GM12878 (cell line): ENCODE data around the gene TBXAS1. TPM values are rescaled to one million over a fixed set of nuclear protein-coding genes. Genes with fewer than 3 reads are reported as not detected.

Source experiments
- ATAC-seq: fragments of 200-7000 bp; cut with Tn5 transposase; 3 replicates; pipeline ENCODE4 v1.9.1; 2020; ENCODE audit warnings: mild to moderate bottlenecking, moderate library complexity
- BruUV-seq: library from RNA; stranded (reverse); fragments of 400-500 nt; replicated peaks from 2 replicates; lab custom pipeline; 2021; lab: Mats Ljungman, UMichigan
- CTCF ChIA-PET: fragments of 300-600 bp; sonication (Branson Sonifier 250); formaldehyde crosslinking; extraction: SDS; loops from one replicate; lab custom pipeline; 2021; ENCODE audit warnings: inconsistent platforms; lab: Yijun Ruan, JAX
- POLR2A ChIA-PET: fragments of 350-600 bp; formaldehyde crosslinking; extraction: SDS; loops from one replicate; lab custom pipeline; 2021; ENCODE audit warnings: inconsistent platforms; lab: Charles Lee
- RAD21 ChIA-PET: fragments of 300-600 bp; sonication (Branson Sonifier 250); formaldehyde crosslinking; loops from one replicate; lab custom pipeline; 2023; ENCODE audit warnings: antibody characterized with exemption; ENCODE audit not compliant: unreplicated experiment; lab: Charles Lee
- SMC1A ChIA-PET: fragments of 300-600 bp; sonication (Branson Sonifier 250); formaldehyde crosslinking; loops from one replicate; lab custom pipeline; 2023; ENCODE audit not compliant: unreplicated experiment, uncharacterized antibody; lab: Charles Lee
- DNase-seq: peaks from one replicate; pipeline ENCODE4 v3.0.0-alpha.2; 2011; ENCODE audit warnings: low read depth, low spot score
- FAIRE-seq: peaks from 3 replicates; lab custom pipeline; 2011; peaks lifted over from hg19 to GRCh38; lab: Jason Lieb, UNC
- H2AFZ ChIP-seq: 2 replicates; pipeline ENCODE4 v1.6.0; 2011; ENCODE audit warnings: low read depth, low read length, control low read depth; ENCODE audit not compliant: control insufficient read depth
- H3K27ac ChIP-seq: 2 replicates; pipeline ENCODE4 v1.5.1; 2011; ENCODE audit warnings: control low read depth; ENCODE audit not compliant: control insufficient read depth, insufficient read depth
- H3K27me3 ChIP-seq, 2 experiments: replicated peaks in 1 of 2; 2 replicates each; pipeline versions ENCODE4 v1.6.0 to v1.6.1; 2011; ENCODE audit warnings: low read length in 1 of 2; ENCODE audit not compliant: control insufficient read depth in 2 of 2, insufficient read depth in 2 of 2
- H3K36me3 ChIP-seq, 2 experiments: 2 replicates each; pipeline ENCODE4 v1.5.1; 2011; ENCODE audit warnings: low read length in 1 of 2; ENCODE audit not compliant: control insufficient read depth in 2 of 2, insufficient read depth in 2 of 2
- H3K4me1 ChIP-seq: 2 replicates; pipeline ENCODE4 v1.6.1; 2011; ENCODE audit warnings: mild to moderate bottlenecking, low read length, moderate library complexity, mixed read lengths; ENCODE audit not compliant: control insufficient read depth, insufficient read depth
- H3K4me2 ChIP-seq: 2 replicates; pipeline ENCODE4 v1.6.0; 2011; ENCODE audit warnings: control low read depth; ENCODE audit not compliant: control insufficient read depth, insufficient read depth
- H3K4me3 ChIP-seq: fragments of 200-600 bp; sonication (generic); 2 replicates; pipeline ENCODE4 v1.5.1; 2016
- H3K79me2 ChIP-seq: 2 replicates; pipeline ENCODE4 v1.6.0; 2011; ENCODE audit warnings: low read length; ENCODE audit not compliant: control insufficient read depth, insufficient read depth
- H3K9ac ChIP-seq: 2 replicates; pipeline ENCODE4 v1.8.0; 2011; ENCODE audit warnings: low read length, control low read depth, mixed read lengths; ENCODE audit not compliant: control insufficient read depth, insufficient read depth
- H3K9me3 ChIP-seq: replicated peaks from 3 replicates; pipeline ENCODE4 v1.5.1; 2011; ENCODE audit warnings: mild to moderate bottlenecking, low read length; ENCODE audit not compliant: control insufficient read depth, insufficient read depth
- H4K20me1 ChIP-seq: 2 replicates; pipeline ENCODE4 v1.6.0; 2011; ENCODE audit not compliant: control insufficient read depth, insufficient read depth
- CBX3 ChIP-seq: fragments of 200-600 bp; sonication (generic); IDR thresholded peaks from 2 replicates; pipeline ENCODE4 v1.6.1; 2016; ENCODE audit warnings: low read depth, borderline replicate concordance
- CREB1 ChIP-seq: IDR thresholded peaks from 2 replicates; pipeline ENCODE4 v1.6.1; 2012; ENCODE audit warnings: low read depth, mild to moderate bottlenecking, inconsistent platforms
- CUX1 ChIP-seq: IDR thresholded peaks from 2 replicates; pipeline ENCODE4 v1.6.1; 2012; ENCODE audit warnings: improper control_type of control experiment, low read depth, low read length; ENCODE audit not compliant: insufficient replicate concordance
- HCFC1 ChIP-seq: fragments of 150-350 bp; IDR thresholded peaks from 2 replicates; pipeline ENCODE4 v1.6.1; 2014; ENCODE audit warnings: low read length
- MLLT1 ChIP-seq: fragments of 450-650 bp; IDR thresholded peaks from 2 replicates; pipeline ENCODE4 v1.6.1; 2016; ENCODE audit warnings: mild to moderate bottlenecking
- MTA3 ChIP-seq: IDR thresholded peaks from 2 replicates; pipeline ENCODE4 v1.6.1; 2012; ENCODE audit warnings: low read length, inconsistent platforms, borderline replicate concordance
- NKRF ChIP-seq: fragments of 450-650 bp; conservative IDR thresholded peaks from 2 replicates; pipeline ENCODE4 v1.6.1; 2017; ENCODE audit warnings: mild to moderate bottlenecking, moderate library complexity
- NR2C2 ChIP-seq: IDR thresholded peaks from 2 replicates; pipeline ENCODE4 v1.6.1; 2011; ENCODE audit warnings: borderline replicate concordance, low read depth; ENCODE audit not compliant: control insufficient read depth, insufficient read length
- STAT3 ChIP-seq: IDR thresholded peaks from 2 replicates; pipeline ENCODE4 v1.6.1; 2011; ENCODE audit warnings: low read depth, low read length, improper control_type of control experiment
- WGBS: methylation state at CpG from one replicate; pipeline ENCODE4 v1.1.6; 2016; ENCODE audit warnings: low lambda C conversion rate; ENCODE audit not compliant: insufficient replicate concordance, insufficient coverage; ENCODE audit errors: missing lambda C conversion rate; 5-methylcytosine and 5-hydroxymethylcytosine counted together
- in situ Hi-C: fragments of 300-500 bp; cut with MboI; formaldehyde crosslinking; loops from 9 replicates; pipeline ENCODE4 v1.14.3; 2018; ENCODE audit warnings: mixed read lengths
- intact Hi-C: fragments of 100-400 bp; cut with micrococcal nuclease; formaldehyde crosslinking; loops from one replicate; pipeline ENCODE4 v1.14.2; 2022; ENCODE audit not compliant: unreplicated experiment
- polyA plus RNA-seq, 11 experiments: library from polyadenylated mRNA; depleted of rRNA in 4 of 11; unstranded in 6 of 11; stranded (reverse) in 5 of 11; fragments of >200 nt; fragmentation: Nextera tagmentation in 4 of 11; fragmentation: Illumina TruSeq in 1 of 11; extraction: Ambion mirVana in 4 of 11; extraction: Trizol in 1 of 11; gene quantifications; 1 replicate in 1 of 11; 2 replicates in 10 of 11; pipeline versions ENCODE4 v1.2.1 to v1.2.3, GENCODE V29; 2011 to 2016; ENCODE audit warnings: inconsistent platforms in 2 of 11, missing spikeins in 2 of 11, low read depth in 1 of 11
- total RNA-seq, 4 experiments: library from RNA; depleted of rRNA in 3 of 4; stranded (reverse); fragments of >200 nt in 3 of 4; fragmentation: Illumina TruSeq in 1 of 4; extraction: Trizol in 1 of 4; gene quantifications; 2 replicates each; pipeline versions ENCODE4 v1.2.1 to v1.2.3, GENCODE V29; 2013 to 2021
- TF ChIP-seq, protein P1 (sequence below): IDR thresholded peaks from 2 replicates; pipeline ENCODE4 v1.6.1; 2012; ENCODE audit warnings: low read depth, low read length, improper control_type of control experiment

Gene TBXAS1
- total and polyA plus RNA-seq, 10 of the 15 experiments (the other 5 are each of a cell fraction or from before 2014, with no cell fraction given): 1.5 to 32.7 (median 16.3) TPM

- TF ChIP-seq CREB1 (no peak), CUX1 (no peak)
Observed at GRCh38 chr7:139871820-139872219, 42.8 kb downstream of the TBXAS1 start (continued).

GRCh38 chr7:139873593-139874301, 44.7 kb downstream of the TBXAS1 start:
- Histone ChIP-seq H3K27ac (no peak overlapping the region), H3K9me3 (no peaks in the 10 kb centered on the region), H3K79me2 (no peaks in the 10 kb centered on the region), H3K4me3 (no peak overlapping the region), H3K27me3 (no peaks in the 10 kb centered on the region), H3K4me2 (no peak overlapping the region), H2AFZ (no peak overlapping the region), H3K9ac (no peak overlapping the region), H3K4me1 (no peaks in the 10 kb centered on the region; the same call in 1 of the 2 replicates), H4K20me1 (no peaks in the 10 kb centered on the region), H3K36me3 (no peaks in the 10 kb centered on the region)
- FAIRE-seq (no peak), DNase-seq (no peak), ATAC-seq (no peak)
- RAD21 ChIA-PET: no interaction called here
- intact Hi-C loops (no loop called here), in situ Hi-C loops (no loop called here)
- SMC1A ChIA-PET: interaction anchor here (0.7 kb wide), 2 partner anchors 16 to 38 kb away, joined by 3 read pairs; no protein-coding TSS in a partner anchor
- TF ChIP-seq NR2C2 (no peak), MLLT1 (no peak), CBX3 (no peak), MTA3 (no peak), STAT3 (no peak), NKRF (no peak), HCFC1 (no peak)
- TF ChIP-seq, protein P1, sequence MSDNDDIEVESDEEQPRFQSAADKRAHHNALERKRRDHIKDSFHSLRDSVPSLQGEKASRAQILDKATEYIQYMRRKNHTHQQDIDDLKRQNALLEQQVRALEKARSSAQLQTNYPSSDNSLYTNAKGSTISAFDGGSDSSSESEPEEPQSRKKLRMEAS: no peak
- no TSS peak for BruUV-seq
- WGBS: 90% methylated on average over 8 of the region's 8 CpGs
- POLR2A ChIA-PET: interaction anchor here (0.8 kb wide), 1 partner anchor 9 kb away, joined by 3 read pairs; no protein-coding TSS in a partner anchor
- CTCF ChIA-PET: interaction anchor here (0.9 kb wide), 1 partner anchor 12 kb away, joined by 5 read pairs; no protein-coding TSS in a partner anchor
